HepG2 (cell line): ENCODE results near the gene SF3A2. TPM values are rescaled to one million over a fixed set of nuclear protein-coding genes. Genes with fewer than 3 reads are reported as not detected.

Source experiments
- BHLHE40 ChIP-seq: IDR thresholded peaks from 2 replicates; pipeline ENCODE4 v1.6.1; 2011; ENCODE audit warnings: low read length, improper control_type of control experiment
- FOSL1 ChIP-seq: sonication (generic); formaldehyde crosslinking; IDR thresholded peaks from 2 replicates; pipeline ENCODE4 v1.9.0; 2021; ENCODE audit warnings: missing genetic modification reagents, borderline replicate concordance
- HNRNPUL1 ChIP-seq: fragments of 200-400 bp; formaldehyde crosslinking; IDR thresholded peaks from 2 replicates; pipeline ENCODE4 v1.6.1; 2017; ENCODE audit warnings: low read depth, mild to moderate bottlenecking, low read length, moderate library complexity
- KDM6A ChIP-seq: IDR thresholded peaks from 2 replicates; pipeline ENCODE4 v1.6.1; 2016; ENCODE audit warnings: low read depth
- MEF2D ChIP-seq: sonication (generic); formaldehyde crosslinking; IDR thresholded peaks from 2 replicates; pipeline ENCODE4 v1.5.1; 2020; ENCODE audit warnings: mild to moderate bottlenecking, missing genetic modification reagents
- RXRA ChIP-seq: sonication (generic); formaldehyde crosslinking; IDR thresholded peaks from 2 replicates; pipeline ENCODE4 v1.5.1; 2020; ENCODE audit warnings: missing genetic modification reagents
- SAFB2 ChIP-seq: sonication (generic); formaldehyde crosslinking; IDR thresholded peaks from 2 replicates; pipeline ENCODE4 v1.5.1; 2020; ENCODE audit warnings: missing genetic modification reagents, low read depth, mild to moderate bottlenecking, borderline replicate concordance
- SMAD1 ChIP-seq: sonication (generic); formaldehyde crosslinking; IDR thresholded peaks from 2 replicates; pipeline ENCODE4 v1.4.0; 2020; ENCODE audit warnings: missing genetic modification reagents, low read depth, mild to moderate bottlenecking, borderline replicate concordance
- ZNF354B ChIP-seq: sonication (generic); formaldehyde crosslinking; IDR thresholded peaks from 2 replicates; pipeline ENCODE4 v1.8.0; 2022; ENCODE audit warnings: mild to moderate bottlenecking, missing genetic modification reagents
- ZNF367 ChIP-seq: sonication (generic); formaldehyde crosslinking; IDR thresholded peaks from 2 replicates; pipeline ENCODE4 v1.4.0; 2020; ENCODE audit warnings: missing genetic modification reagents, borderline replicate concordance
- ZNF670 ChIP-seq: sonication (generic); formaldehyde crosslinking; IDR thresholded peaks from 2 replicates; pipeline ENCODE4 v1.8.0; 2022; ENCODE audit warnings: mild to moderate bottlenecking, missing genetic modification reagents, borderline replicate concordance
- polyA plus RNA-seq, 8 experiments: library from polyadenylated mRNA; depleted of rRNA in 3 of 8; stranded (reverse) in 7 of 8; unstranded in 1 of 8; fragments of >200 nt; fragmentation: Illumina TruSeq in 4 of 8; extraction: Trizol in 4 of 8; gene quantifications; 2 replicates each; pipeline versions ENCODE4 v1.2.1 to v1.2.3, GENCODE V29; 2011 to 2016; ENCODE audit warnings: low read depth in 4 of 8, missing spikeins in 1 of 8, mixed read lengths in 1 of 8; ENCODE audit not compliant: insufficient read depth in 1 of 8
- total RNA-seq, 5 experiments: library from RNA; depleted of rRNA; stranded (reverse); fragments of >200 nt; fragmentation: Illumina TruSeq; extraction: Trizol; gene quantifications; 2 replicates each; pipeline ENCODE4 v1.2.3, GENCODE V29; 2016; ENCODE audit warnings: low read depth in 1 of 5
- TF ChIP-seq, protein P1 (sequence below): sonication (generic); formaldehyde crosslinking; IDR thresholded peaks from 2 replicates; pipeline ENCODE4 v1.4.0; 2020; ENCODE audit warnings: missing genetic modification reagents, mild to moderate bottlenecking, borderline replicate concordance
- TF ChIP-seq, protein P2 (sequence below): IDR thresholded peaks from 2 replicates; pipeline ENCODE4 v1.6.1; 2018; ENCODE audit warnings: missing genetic modification reagents
- TF ChIP-seq, protein P3 (sequence below): sonication (generic); formaldehyde crosslinking; IDR thresholded peaks from 2 replicates; pipeline ENCODE4 v1.5.0; 2020; ENCODE audit warnings: mild to moderate bottlenecking, missing genetic modification reagents
- TF ChIP-seq, protein P4 (sequence below): IDR thresholded peaks from 2 replicates; pipeline ENCODE4 v1.6.1; 2018; ENCODE audit warnings: missing genetic modification reagents, mild to moderate bottlenecking, missing compliant biosample characterization
- TF ChIP-seq, protein P5 (sequence below): sonication (generic); formaldehyde crosslinking; IDR thresholded peaks from 2 replicates; pipeline ENCODE4 v1.5.1; 2020; ENCODE audit warnings: missing genetic modification reagents, mild to moderate bottlenecking, borderline replicate concordance
- TF ChIP-seq, protein P6 (sequence below): sonication (generic); formaldehyde crosslinking; IDR thresholded peaks from 2 replicates; pipeline ENCODE4 v1.8.1; 2023; ENCODE audit warnings: missing genetic modification reagents, mild to moderate bottlenecking, borderline replicate concordance

SF3A2 gene
- total and polyA plus RNA-seq, 2 of the 13 experiments (the other 11 are each of a cell fraction or from before 2014, with no cell fraction given): 8.6 to 8.8 TPM

DNA sequence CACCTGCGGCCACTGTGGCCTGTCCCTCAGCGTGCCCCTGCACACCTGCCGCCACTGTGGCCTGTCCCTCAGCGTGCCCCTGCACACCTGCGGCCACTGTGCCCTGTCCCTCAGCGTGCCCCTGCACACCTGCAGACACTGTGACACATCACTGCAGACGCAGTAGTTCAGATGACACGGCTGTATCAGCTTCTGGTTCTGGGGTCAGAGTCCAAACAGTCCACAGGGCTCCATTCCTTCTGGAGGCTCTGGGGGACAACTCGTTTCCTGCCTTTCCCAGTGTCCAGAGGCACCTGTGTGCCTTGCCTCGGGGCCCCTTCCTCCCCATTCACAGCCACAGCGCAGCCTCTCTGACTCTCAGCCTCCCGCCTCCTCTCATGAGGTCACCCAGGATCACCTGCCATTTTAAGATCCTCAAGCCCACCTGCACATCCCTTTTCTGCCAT lies 5.5 kb downstream of the SF3A2 start (continued):
- TF ChIP-seq, protein P1, sequence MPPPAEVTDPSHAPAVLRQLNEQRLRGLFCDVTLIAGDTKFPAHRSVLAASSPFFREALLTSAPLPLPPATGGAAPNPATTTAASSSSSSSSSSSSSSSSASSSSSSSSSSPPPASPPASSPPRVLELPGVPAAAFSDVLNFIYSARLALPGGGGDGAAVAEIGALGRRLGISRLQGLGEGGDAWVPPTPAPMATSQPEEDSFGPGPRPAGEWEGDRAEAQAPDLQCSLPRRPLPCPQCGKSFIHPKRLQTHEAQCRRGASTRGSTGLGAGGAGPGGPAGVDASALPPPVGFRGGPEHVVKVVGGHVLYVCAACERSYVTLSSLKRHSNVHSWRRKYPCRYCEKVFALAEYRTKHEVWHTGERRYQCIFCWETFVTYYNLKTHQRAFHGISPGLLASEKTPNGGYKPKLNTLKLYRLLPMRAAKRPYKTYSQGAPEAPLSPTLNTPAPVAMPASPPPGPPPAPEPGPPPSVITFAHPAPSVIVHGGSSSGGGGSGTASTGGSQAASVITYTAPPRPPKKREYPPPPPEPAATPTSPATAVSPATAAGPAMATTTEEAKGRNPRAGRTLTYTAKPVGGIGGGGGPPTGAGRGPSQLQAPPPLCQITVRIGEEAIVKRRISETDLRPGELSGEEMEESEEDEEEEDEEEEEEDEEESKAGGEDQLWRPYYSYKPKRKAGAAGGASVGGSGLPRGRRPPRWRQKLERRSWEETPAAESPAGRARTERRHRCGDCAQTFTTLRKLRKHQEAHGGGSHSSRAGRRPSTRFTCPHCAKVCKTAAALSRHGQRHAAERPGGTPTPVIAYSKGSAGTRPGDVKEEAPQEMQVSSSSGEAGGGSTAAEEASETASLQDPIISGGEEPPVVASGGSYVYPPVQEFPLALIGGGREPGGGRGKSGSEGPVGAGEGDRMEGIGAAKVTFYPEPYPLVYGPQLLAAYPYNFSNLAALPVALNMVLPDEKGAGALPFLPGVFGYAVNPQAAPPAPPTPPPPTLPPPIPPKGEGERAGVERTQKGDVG (CRISPR knock-in tag): 0 out of 2 replicates have a peak, but pooled peaks have one; percentile 24
- TF ChIP-seq BHLHE40 (no peak), ZNF367 (CRISPR knock-in tag) (no peak), SAFB2 (no peak), KDM6A (no peak), ZNF670 (CRISPR knock-in tag) (no peak), FOSL1 (no peak), SMAD1 (CRISPR knock-in tag) (no peak), ZNF354B (no peak), RXRA (CRISPR knock-in tag) (no peak), HNRNPUL1 (no peak), MEF2D (CRISPR knock-in tag) (no peak)
- TF ChIP-seq, protein P2, sequence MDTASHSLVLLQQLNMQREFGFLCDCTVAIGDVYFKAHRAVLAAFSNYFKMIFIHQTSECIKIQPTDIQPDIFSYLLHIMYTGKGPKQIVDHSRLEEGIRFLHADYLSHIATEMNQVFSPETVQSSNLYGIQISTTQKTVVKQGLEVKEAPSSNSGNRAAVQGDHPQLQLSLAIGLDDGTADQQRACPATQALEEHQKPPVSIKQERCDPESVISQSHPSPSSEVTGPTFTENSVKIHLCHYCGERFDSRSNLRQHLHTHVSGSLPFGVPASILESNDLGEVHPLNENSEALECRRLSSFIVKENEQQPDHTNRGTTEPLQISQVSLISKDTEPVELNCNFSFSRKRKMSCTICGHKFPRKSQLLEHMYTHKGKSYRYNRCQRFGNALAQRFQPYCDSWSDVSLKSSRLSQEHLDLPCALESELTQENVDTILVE: no peak
- TF ChIP-seq, protein P3, sequence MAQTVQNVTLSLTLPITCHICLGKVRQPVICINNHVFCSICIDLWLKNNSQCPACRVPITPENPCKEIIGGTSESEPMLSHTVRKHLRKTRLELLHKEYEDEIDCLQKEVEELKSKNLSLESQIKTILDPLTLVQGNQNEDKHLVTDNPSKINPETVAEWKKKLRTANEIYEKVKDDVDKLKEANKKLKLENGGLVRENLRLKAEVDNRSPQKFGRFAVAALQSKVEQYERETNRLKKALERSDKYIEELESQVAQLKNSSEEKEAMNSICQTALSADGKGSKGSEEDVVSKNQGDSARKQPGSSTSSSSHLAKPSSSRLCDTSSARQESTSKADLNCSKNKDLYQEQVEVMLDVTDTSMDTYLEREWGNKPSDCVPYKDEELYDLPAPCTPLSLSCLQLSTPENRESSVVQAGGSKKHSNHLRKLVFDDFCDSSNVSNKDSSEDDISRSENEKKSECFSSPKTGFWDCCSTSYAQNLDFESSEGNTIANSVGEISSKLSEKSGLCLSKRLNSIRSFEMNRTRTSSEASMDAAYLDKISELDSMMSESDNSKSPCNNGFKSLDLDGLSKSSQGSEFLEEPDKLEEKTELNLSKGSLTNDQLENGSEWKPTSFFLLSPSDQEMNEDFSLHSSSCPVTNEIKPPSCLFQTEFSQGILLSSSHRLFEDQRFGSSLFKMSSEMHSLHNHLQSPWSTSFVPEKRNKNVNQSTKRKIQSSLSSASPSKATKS (CRISPR knock-in tag): no peak
- TF ChIP-seq, protein P4, sequence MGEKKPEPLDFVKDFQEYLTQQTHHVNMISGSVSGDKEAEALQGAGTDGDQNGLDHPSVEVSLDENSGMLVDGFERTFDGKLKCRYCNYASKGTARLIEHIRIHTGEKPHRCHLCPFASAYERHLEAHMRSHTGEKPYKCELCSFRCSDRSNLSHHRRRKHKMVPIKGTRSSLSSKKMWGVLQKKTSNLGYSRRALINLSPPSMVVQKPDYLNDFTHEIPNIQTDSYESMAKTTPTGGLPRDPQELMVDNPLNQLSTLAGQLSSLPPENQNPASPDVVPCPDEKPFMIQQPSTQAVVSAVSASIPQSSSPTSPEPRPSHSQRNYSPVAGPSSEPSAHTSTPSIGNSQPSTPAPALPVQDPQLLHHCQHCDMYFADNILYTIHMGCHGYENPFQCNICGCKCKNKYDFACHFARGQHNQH (CRISPR knock-in tag): peak; percentile 41; the same call in 1 of the 2 replicates
- TF ChIP-seq, protein P5, sequence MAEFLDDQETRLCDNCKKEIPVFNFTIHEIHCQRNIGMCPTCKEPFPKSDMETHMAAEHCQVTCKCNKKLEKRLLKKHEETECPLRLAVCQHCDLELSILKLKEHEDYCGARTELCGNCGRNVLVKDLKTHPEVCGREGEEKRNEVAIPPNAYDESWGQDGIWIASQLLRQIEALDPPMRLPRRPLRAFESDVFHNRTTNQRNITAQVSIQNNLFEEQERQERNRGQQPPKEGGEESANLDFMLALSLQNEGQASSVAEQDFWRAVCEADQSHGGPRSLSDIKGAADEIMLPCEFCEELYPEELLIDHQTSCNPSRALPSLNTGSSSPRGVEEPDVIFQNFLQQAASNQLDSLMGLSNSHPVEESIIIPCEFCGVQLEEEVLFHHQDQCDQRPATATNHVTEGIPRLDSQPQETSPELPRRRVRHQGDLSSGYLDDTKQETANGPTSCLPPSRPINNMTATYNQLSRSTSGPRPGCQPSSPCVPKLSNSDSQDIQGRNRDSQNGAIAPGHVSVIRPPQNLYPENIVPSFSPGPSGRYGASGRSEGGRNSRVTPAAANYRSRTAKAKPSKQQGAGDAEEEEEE: no peak
- TF ChIP-seq, protein P6, sequence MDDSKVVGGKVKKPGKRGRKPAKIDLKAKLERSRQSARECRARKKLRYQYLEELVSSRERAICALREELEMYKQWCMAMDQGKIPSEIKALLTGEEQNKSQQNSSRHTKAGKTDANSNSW (CRISPR knock-in tag): no peak
